Naive thymus-derived CD4-positive, alpha-beta T cell (primary cell): ENCODE data around the gene GTF3C1. TPM values are rescaled to one million over a fixed set of nuclear protein-coding genes. Genes with fewer than 3 reads are reported as not detected.

Experiments
- ATAC-seq: fragments of 150-1000 bp; cut with Tn5 transposase; 2 replicates; pipeline ENCODE4 v1.10.0; 2021; ENCODE audit warnings: mild to moderate bottlenecking, moderate library complexity
- CTCF ChIA-PET: fragments of 350-600 bp; sonication (Branson Sonifier 250); formaldehyde crosslinking; loops from one replicate; lab custom pipeline; 2021; ENCODE audit warnings: antibody characterized with exemption; lab: Charles Lee
- POLR2A ChIA-PET: fragments of 350-600 bp; sonication (Branson Sonifier 250); formaldehyde crosslinking; loops from one replicate; lab custom pipeline; 2021; ENCODE audit warnings: antibody characterized with exemption, inconsistent platforms; lab: Charles Lee
- DNase-seq, 9 donors: peaks; one replicate each; pipeline versions ENCODE4 v3.0.0 to v3.0.0-alpha.2; 2020 to 2022; ENCODE audit warnings: mixed read lengths in 1 of 9
- H3K27ac ChIP-seq: one replicate; pipeline ENCODE4 v1.7.0; 2013; ENCODE audit warnings: mild to moderate bottlenecking, low read depth, low read length, moderate library complexity
- H3K27me3 ChIP-seq, 2 donors: one replicate each; pipeline ENCODE4 v1.7.0; 2013; ENCODE audit warnings: low read length in 2 of 2, mild to moderate bottlenecking in 2 of 2, moderate library complexity in 2 of 2; ENCODE audit not compliant: control insufficient read depth in 2 of 2, insufficient read depth in 2 of 2
- H3K36me3 ChIP-seq, 3 experiments: 1 replicate in 2 of 3; 2 replicates in 1 of 3; pipeline ENCODE4 v1.7.0; 2013; ENCODE audit warnings: low read length in 3 of 3, mild to moderate bottlenecking in 3 of 3, moderate library complexity in 1 of 3; ENCODE audit not compliant: insufficient read depth in 3 of 3, control insufficient read depth in 2 of 3
- H3K4me1 ChIP-seq, 2 donors: one replicate each; pipeline ENCODE4 v1.7.0; 2013; ENCODE audit warnings: low read length in 2 of 2, mild to moderate bottlenecking in 2 of 2, moderate library complexity in 1 of 2; ENCODE audit not compliant: control insufficient read depth in 2 of 2, insufficient read depth in 2 of 2
- H3K4me3 ChIP-seq: 2 replicates; pipeline ENCODE4 v1.7.0; 2013; ENCODE audit warnings: mild to moderate bottlenecking, low read length
- H3K9me3 ChIP-seq, 3 experiments: 1 replicate in 2 of 3; 2 replicates in 1 of 3; pipeline ENCODE4 v1.7.0; 2013; ENCODE audit warnings: low read length in 3 of 3; ENCODE audit not compliant: control insufficient read depth in 2 of 3
- H3K27ac Mint-ChIP-seq, 9 donors: one replicate each; pipeline ENCODE4 v1.8.0; 2020 to 2022; ENCODE audit warnings: mixed read lengths in 9 of 9, mild to moderate bottlenecking in 8 of 9, moderate library complexity in 5 of 9, inconsistent platforms in 2 of 9
- H3K27me3 Mint-ChIP-seq, 5 donors: one replicate each; pipeline ENCODE4 v1.8.0; 2021 to 2022; ENCODE audit warnings: mixed read lengths in 5 of 5, mild to moderate bottlenecking in 1 of 5
- H3K36me3 Mint-ChIP-seq, 5 donors: one replicate each; pipeline ENCODE4 v1.8.0; 2020 to 2022; ENCODE audit warnings: mixed read lengths in 5 of 5, mild to moderate bottlenecking in 3 of 5, inconsistent platforms in 1 of 5
- H3K4me1 Mint-ChIP-seq, 7 donors: one replicate each; pipeline ENCODE4 v1.8.0; 2020 to 2022; ENCODE audit warnings: mixed read lengths in 7 of 7, mild to moderate bottlenecking in 3 of 7, inconsistent platforms in 1 of 7
- H3K4me3 Mint-ChIP-seq, 10 donors: one replicate each; pipeline ENCODE4 v1.8.0; 2020 to 2022; ENCODE audit warnings: mild to moderate bottlenecking in 10 of 10, mixed read lengths in 10 of 10, moderate library complexity in 6 of 10, inconsistent platforms in 2 of 10
- H3K9me3 Mint-ChIP-seq, 11 donors: one replicate each; pipeline ENCODE4 v1.8.0; 2020 to 2022; ENCODE audit warnings: mixed read lengths in 11 of 11, mild to moderate bottlenecking in 4 of 11, inconsistent platforms in 1 of 11, moderate library complexity in 1 of 11
- intact Hi-C, 2 donors: fragments of 100-400 bp; cut with micrococcal nuclease; formaldehyde crosslinking; loops; one replicate each; pipeline ENCODE4 v1.15.1; 2023
- polyA plus RNA-seq, 2 donors: library from polyadenylated mRNA; unstranded; fragments of 300-500 nt; fragmentation: Illumina TruSeq; gene quantifications; one replicate each; pipeline ENCODE4 v1.2.3, GENCODE V29; 2021
- total RNA-seq, 6 experiments: library from RNA in 5 of 6; stranded (reverse) in 5 of 6; gene quantifications; 1 replicate in 5 of 6; 2 replicates in 1 of 6; pipeline ENCODE4 v1.2.3 and lab custom pipeline; 2021 to 2026

Gene GTF3C1
- total and polyA plus RNA-seq, 7 experiments from 2014 or later = 19.0 to 60.0 (median 52.5) TPM

DNA sequence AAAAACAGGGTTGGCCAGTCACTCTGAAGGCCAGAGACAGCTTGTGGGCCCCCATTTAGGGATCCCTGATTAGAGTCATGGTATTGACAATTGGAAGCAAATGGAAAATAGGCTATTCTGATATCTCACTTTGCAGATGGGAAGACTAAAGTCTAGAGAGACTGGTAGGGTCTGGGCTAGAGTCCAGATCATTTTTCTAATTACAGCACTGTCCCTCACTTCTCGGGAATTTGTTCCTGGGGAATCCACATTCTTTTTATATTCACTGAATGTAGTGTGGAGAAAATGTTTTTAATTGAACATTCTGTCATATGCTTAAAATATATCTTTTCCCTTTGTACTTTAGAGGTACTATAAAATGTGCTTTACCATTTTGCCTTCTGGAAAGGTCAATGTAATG, 1.3 kb upstream of the GTF3C1 start:
- Mint-ChIP-seq H3K4me1 (peaks cover 26 to 49% (median 44%) of the 10 kb centered on the region in 7 donors), H3K4me3 (peak overlapping the region in 7 of 10 donors; percentile 9 to 98 (median 65)), H3K27me3 (peaks cover 0 to 2% (median 0%) of the 10 kb centered on the region in 5 donors), H3K27ac (peak overlapping the region in 7 of 9 donors; percentile 9 to 99 (median 98)), H3K9me3 (peaks cover 0 to 5% (median 0%) of the 10 kb centered on the region in 11 donors), H3K36me3 (peaks cover 0 to 14% (median 3%) of the 10 kb centered on the region in 5 donors)
- Histone ChIP-seq H3K36me3 (no peaks in the 10 kb centered on the region), H3K9me3 (no peaks in the 10 kb centered on the region), H3K4me3 (no peak overlapping the region), H3K27me3 (no peaks in the 10 kb centered on the region), H3K27ac (no peak overlapping the region), H3K4me1 (peaks cover 21 to 22% of the 10 kb centered on the region in 2 donors)
- POLR2A ChIA-PET = interaction anchor here (1.0 to 1.2 kb wide), 2 partner anchors 11 to 12 kb away, joined by 3 to 4 read pairs; no protein-coding TSS in a partner anchor
- intact Hi-C loops = loop anchor here (2.0 to 10.0 kb wide), 5 partner anchors 86 to 664 kb away; partner anchors contain the start of genes IL4R (in 1 of the 2) and XPO6 (in 1 of the 2)
- DNase-seq (no peak), ATAC-seq (no peak)
- CTCF ChIA-PET = no interaction called here

GRCh38 chr16:27550582-27550920, 838 bp upstream of the GTF3C1 start:
- peak in 2 of 9 donors; percentile 1 to 10 for DNase-seq
- H3K4me3 Mint-ChIP-seq = peak overlapping the region; percentile 95 to 98 (median 97)
- POLR2A ChIA-PET = interaction anchor here (1.2 to 1.3 kb wide), 2 partner anchors 8 to 10 kb away, joined by 3 to 4 read pairs; no protein-coding TSS in a partner anchor
- H3K27ac ChIP-seq = peak overlapping the region; percentile 85
- peak overlapping the region; percentile 94 to 99 (median 98) for H3K27ac Mint-ChIP-seq
- CTCF ChIA-PET = interaction anchor here (0.7 kb wide), 1 partner anchor 372 kb away, joined by 3 read pairs; no protein-coding TSS in a partner anchor
- peaks cover 21 to 22% of the 10 kb centered on the region in 2 donors for H3K4me1 ChIP-seq
- H3K9me3 ChIP-seq = no peaks in the 10 kb centered on the region
- H3K9me3 Mint-ChIP-seq = peaks cover 0 to 5% (median 0%) of the 10 kb centered on the region in 11 donors
- H3K27me3 ChIP-seq = no peaks in the 10 kb centered on the region
- intact Hi-C loops = loop anchor here (1.0 to 10.0 kb wide), 9 partner anchors 86 to 664 kb away; partner anchors contain the start of genes IL4R (in 1 of the 2), KDM8 (in 1 of the 2) and XPO6 (in 1 of the 2)
- peak overlapping the region; percentile 100 for H3K4me3 ChIP-seq
- peaks cover 0 to 2% (median 0%) of the 10 kb centered on the region in 5 donors for H3K27me3 Mint-ChIP-seq
- H3K36me3 Mint-ChIP-seq = peaks cover 0 to 17% (median 5%) of the 10 kb centered on the region in 5 donors
- peaks cover 26 to 51% (median 44%) of the 10 kb centered on the region in 7 donors for H3K4me1 Mint-ChIP-seq
- ATAC-seq = no peak
- peaks cover 0 to 2% (median 0%) of the 10 kb centered on the region in 3 experiments for H3K36me3 ChIP-seq

DNA sequence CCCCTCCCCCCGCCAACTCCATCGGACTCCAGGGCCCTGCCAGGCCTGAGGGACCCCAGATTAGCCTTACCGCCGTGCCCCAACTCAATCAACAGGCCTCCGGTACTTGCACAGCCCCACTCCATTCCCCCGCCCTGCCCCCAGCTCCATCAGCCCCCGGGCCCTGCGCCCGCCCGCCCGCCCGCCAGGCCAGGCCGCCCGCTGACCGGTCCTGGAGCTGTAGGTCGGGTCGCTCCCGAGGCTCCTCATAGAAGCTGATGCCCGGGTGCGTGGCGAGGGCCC, 308 bp downstream of the GTF3C1 start:
- POLR2A ChIA-PET = interaction anchor here (0.9 to 1.3 kb wide), 4 partner anchors 9 to 23 kb away, joined by 3 to 4 read pairs (median 3); no protein-coding TSS in a partner anchor
- H3K27me3 Mint-ChIP-seq = peaks cover 0 to 2% (median 0%) of the 10 kb centered on the region in 5 donors
- H3K36me3 ChIP-seq = peaks cover 0 to 13% (median 3%) of the 10 kb centered on the region in 3 experiments
- CTCF ChIA-PET = no interaction called here
- peak overlapping the region; percentile 65 for H3K27ac ChIP-seq
- peak overlapping the region; percentile 100 for H3K4me3 ChIP-seq
- intact Hi-C loops = no loop called here
- no peaks in the 10 kb centered on the region for H3K27me3 ChIP-seq
- peaks cover 3 to 25% (median 12%) of the 10 kb centered on the region in 5 donors for H3K36me3 Mint-ChIP-seq
- H3K4me1 ChIP-seq = peaks cover 21 to 22% of the 10 kb centered on the region in 2 donors
- DNase-seq (peak in 1 of 9 donors; percentile 9), ATAC-seq (peak; percentile 39)
- peak overlapping the region; percentile 94 to 99 (median 98) for H3K27ac Mint-ChIP-seq
- no peaks in the 10 kb centered on the region for H3K9me3 ChIP-seq
- peaks cover 0 to 5% (median 0%) of the 10 kb centered on the region in 11 donors for H3K9me3 Mint-ChIP-seq
- H3K4me1 Mint-ChIP-seq = peaks cover 28 to 53% (median 44%) of the 10 kb centered on the region in 7 donors
- H3K4me3 Mint-ChIP-seq = peak overlapping the region; percentile 95 to 98 (median 97)

DNA sequence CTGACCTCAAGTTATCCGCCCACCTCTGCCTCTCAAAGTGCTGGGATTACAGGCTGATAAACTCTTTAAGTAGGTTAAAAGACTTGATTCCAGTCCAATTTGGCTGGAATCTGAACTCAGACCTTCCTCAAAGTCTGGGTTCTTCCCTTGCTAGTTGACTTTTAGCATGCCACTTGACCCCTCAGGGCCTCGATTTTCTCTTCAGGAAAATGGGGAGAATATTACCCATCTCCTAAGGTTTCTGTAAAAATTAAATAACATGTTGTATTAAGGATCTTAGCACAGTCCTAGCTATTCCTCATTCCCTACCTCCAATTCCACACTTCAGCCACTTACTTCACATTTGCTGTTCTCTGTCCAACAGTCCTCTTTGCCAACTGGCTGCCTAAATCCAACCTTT, 1.9 kb downstream of the GTF3C1 start:
- DNase-seq (no peak), ATAC-seq (no peak)
- peak overlapping the region in 3 of 10 donors; percentile 27 to 98 (median 97) for H3K4me3 Mint-ChIP-seq
- peaks cover 21 to 22% of the 10 kb centered on the region in 2 donors for H3K4me1 ChIP-seq
- H3K36me3 ChIP-seq = peaks cover 4 to 29% (median 5%) of the 10 kb centered on the region in 3 experiments
- no peaks in the 10 kb centered on the region for H3K9me3 ChIP-seq
- peaks cover 28 to 56% (median 44%) of the 10 kb centered on the region in 7 donors for H3K4me1 Mint-ChIP-seq
- peak overlapping the region in 2 of 9 donors; percentile 36 to 75 for H3K27ac Mint-ChIP-seq
- H3K4me3 ChIP-seq = no peak overlapping the region
- CTCF ChIA-PET = no interaction called here
- peaks cover 12 to 37% (median 21%) of the 10 kb centered on the region in 5 donors for H3K36me3 Mint-ChIP-seq
- POLR2A ChIA-PET = no interaction called here
- peaks cover 0 to 2% (median 0%) of the 10 kb centered on the region in 5 donors for H3K27me3 Mint-ChIP-seq
- intact Hi-C loops = no loop called here
- no peak overlapping the region for H3K27ac ChIP-seq
- H3K27me3 ChIP-seq = no peaks in the 10 kb centered on the region
- H3K9me3 Mint-ChIP-seq = peaks cover 0 to 5% (median 0%) of the 10 kb centered on the region in 11 donors

DNA sequence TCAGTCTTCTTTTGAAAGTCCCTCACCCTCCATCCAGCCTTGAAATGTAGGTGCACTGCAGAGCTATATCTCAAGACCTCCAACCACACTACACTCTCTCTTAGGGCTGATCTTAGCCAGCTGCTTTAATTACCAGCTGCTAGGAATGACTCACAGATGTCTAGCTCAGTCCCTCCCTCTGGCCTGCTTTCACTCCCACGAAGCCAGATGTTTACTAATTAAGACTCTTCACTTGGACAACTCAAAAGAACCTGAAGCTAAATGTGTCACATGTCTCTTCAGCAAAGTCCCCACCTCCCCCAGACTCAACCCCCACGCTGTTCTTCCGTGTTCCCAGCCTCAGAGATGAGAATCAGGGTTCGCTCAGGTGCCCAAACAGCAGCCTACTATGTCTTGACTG, 2.6 kb downstream of the GTF3C1 start:
- peaks cover 0 to 5% (median 0%) of the 10 kb centered on the region in 11 donors for H3K9me3 Mint-ChIP-seq
- intact Hi-C loops = no loop called here
- Histone ChIP-seq H3K36me3 (peaks cover 5 to 36% (median 8%) of the 10 kb centered on the region in 3 experiments), H3K4me3 (no peak overlapping the region), H3K9me3 (no peaks in the 10 kb centered on the region), H3K4me1 (peaks cover 21 to 22% of the 10 kb centered on the region in 2 donors), H3K27me3 (no peaks in the 10 kb centered on the region), H3K27ac (no peak overlapping the region)
- H3K4me1 Mint-ChIP-seq = peaks cover 28 to 56% (median 44%) of the 10 kb centered on the region in 7 donors
- no peak for ATAC-seq
- H3K4me3 Mint-ChIP-seq = peak overlapping the region in 8 of 10 donors; percentile 6 to 49 (median 28)
- peaks cover 0 to 2% (median 0%) of the 10 kb centered on the region in 5 donors for H3K27me3 Mint-ChIP-seq
- DNase-seq = no peak
- peak overlapping the region in 3 of 9 donors; percentile 36 to 68 (median 48) for H3K27ac Mint-ChIP-seq
- ChIA-PET CTCF (no interaction called here), POLR2A (no interaction called here)
- H3K36me3 Mint-ChIP-seq = peaks cover 12 to 41% (median 21%) of the 10 kb centered on the region in 5 donors

GRCh38 chr16:27544671-27545070, 5.0 kb downstream of the GTF3C1 start:
- Mint-ChIP-seq H3K4me3 (no peak overlapping the region), H3K9me3 (peaks cover 0 to 5% (median 0%) of the 10 kb centered on the region in 11 donors), H3K27me3 (peaks cover 0 to under 1% (median 0%) of the 10 kb centered on the region in 5 donors), H3K27ac (no peak overlapping the region), H3K4me1 (peaks cover 24 to 46% (median 32%) of the 10 kb centered on the region in 7 donors), H3K36me3 (peaks cover 27 to 65% (median 41%) of the 10 kb centered on the region in 5 donors)
- H3K4me3 ChIP-seq = no peak overlapping the region
- peaks cover 8 to 61% (median 22%) of the 10 kb centered on the region in 3 experiments for H3K36me3 ChIP-seq
- H3K27ac ChIP-seq = no peak overlapping the region
- peaks cover 0 to 4% (median 0%) of the 10 kb centered on the region in 3 experiments for H3K9me3 ChIP-seq
- peaks cover 13% of the 10 kb centered on the region in 2 donors for H3K4me1 ChIP-seq
- CTCF ChIA-PET = no interaction called here
- no peak for ATAC-seq
- no peaks in the 10 kb centered on the region for H3K27me3 ChIP-seq
- no peak for DNase-seq
- intact Hi-C loops = no loop called here
- POLR2A ChIA-PET = no interaction called here
